Keratinocyte (primary cell): Measurements from ENCODE around the gene THTPA. TPM values are rescaled to one million over a fixed set of nuclear protein-coding genes. Genes with fewer than 3 reads are reported as not detected.

Experiments
- DNase-seq: peaks from one replicate; pipeline ENCODE4 v3.0.0-alpha.2; 2011; ENCODE audit warnings: low read depth, missing footprints, low spot score
- FAIRE-seq: peaks from 2 replicates; lab custom pipeline; 2011; peaks lifted over from hg19 to GRCh38; lab: Jason Lieb, UNC
- H2AFZ ChIP-seq: 2 replicates; pipeline ENCODE4 v1.6.0; 2012; ENCODE audit warnings: low read length, control low read depth, inconsistent platforms; ENCODE audit not compliant: control insufficient read depth
- H3K27ac ChIP-seq: 2 replicates; pipeline ENCODE4 v1.5.1; 2011; ENCODE audit warnings: low read length; ENCODE audit not compliant: control insufficient read depth, insufficient read depth
- H3K27me3 ChIP-seq: 3 replicates; pipeline ENCODE4 v1.6.0; 2011; ENCODE audit warnings: low read length; ENCODE audit not compliant: control insufficient read depth, insufficient read depth; ENCODE audit errors: extremely low read depth
- H3K36me3 ChIP-seq, 2 experiments: 2 replicates in 1 of 2; 3 replicates in 1 of 2; pipeline ENCODE4 v1.5.1; 2011; ENCODE audit warnings: low read length in 2 of 2, mild to moderate bottlenecking in 1 of 2; ENCODE audit not compliant: control insufficient read depth in 2 of 2, insufficient read depth in 2 of 2; ENCODE audit errors: extremely low read depth in 1 of 2
- H3K4me1 ChIP-seq: 3 replicates; pipeline ENCODE4 v1.5.1; 2011; ENCODE audit warnings: low read length; ENCODE audit not compliant: control insufficient read depth, insufficient read depth; ENCODE audit errors: extremely low read depth
- H3K4me2 ChIP-seq: 3 replicates; pipeline ENCODE4 v1.6.0; 2011; ENCODE audit warnings: low read depth, low read length; ENCODE audit not compliant: control insufficient read depth, insufficient read depth; ENCODE audit errors: extremely low read depth
- H3K4me3 ChIP-seq, 3 experiments: fragments of 200-600 bp in 1 of 3; sonication (generic) in 1 of 3; 2 replicates in 2 of 3; 3 replicates in 1 of 3; pipeline ENCODE4 v1.5.1; 2011 to 2016; ENCODE audit warnings: low read length in 3 of 3, mild to moderate bottlenecking in 3 of 3, control low read depth in 2 of 3, inconsistent platforms in 1 of 3, low read depth in 1 of 3, mixed read lengths in 1 of 3, mixed run types in 1 of 3, moderate library complexity in 1 of 3; ENCODE audit not compliant: control insufficient read depth in 2 of 3, insufficient read depth in 2 of 3; ENCODE audit errors: extremely low read depth in 1 of 3
- H3K79me2 ChIP-seq: 2 replicates; pipeline ENCODE4 v1.6.0; 2012; ENCODE audit warnings: low read length; ENCODE audit not compliant: control insufficient read depth, insufficient read depth
- H3K9ac ChIP-seq: 3 replicates; pipeline ENCODE4 v1.6.0; 2011; ENCODE audit warnings: low read length; ENCODE audit not compliant: control insufficient read depth, insufficient read depth; ENCODE audit errors: extremely low read depth
- H3K9me1 ChIP-seq: 3 replicates; pipeline ENCODE4 v1.6.0; 2011; ENCODE audit warnings: low read length; ENCODE audit not compliant: control insufficient read depth, insufficient read depth; ENCODE audit errors: extremely low read depth
- H3K9me3 ChIP-seq: 2 replicates; pipeline ENCODE4 v1.5.1; 2012; ENCODE audit warnings: low read depth, low read length; ENCODE audit not compliant: control insufficient read depth
- H4K20me1 ChIP-seq: 3 replicates; pipeline ENCODE4 v1.6.0; 2011; ENCODE audit warnings: low read length; ENCODE audit not compliant: control insufficient read depth, insufficient read depth; ENCODE audit errors: extremely low read depth
- CTCF ChIP-seq, 3 experiments: IDR thresholded peaks in 1 of 3; conservative IDR thresholded peaks in 1 of 3; optimal IDR thresholded peaks in 1 of 3; 2 replicates in 2 of 3; 3 replicates in 1 of 3; pipeline versions ENCODE3 to v1.5.1; 2011; ENCODE audit warnings: low read length in 3 of 3, mild to moderate bottlenecking in 3 of 3, moderate library complexity in 2 of 3, control low read depth in 1 of 3, inconsistent platforms in 1 of 3; ENCODE audit not compliant: insufficient read depth in 2 of 3; ENCODE audit errors: extremely low read depth in 1 of 3
- EZH2 ChIP-seq: IDR thresholded peaks from one replicate; pipeline ENCODE4 v1.6.1; 2012; ENCODE audit warnings: inconsistent platforms, mild to moderate bottlenecking, low read length, moderate library complexity
- dilution Hi-C: fragments of 300-500 bp; cut with MboI; formaldehyde crosslinking; loops from one replicate; pipeline ENCODE4 v1.7.0; 2020; ENCODE audit warnings: low sequenced_read_pairs; ENCODE audit not compliant: extremely low pct_ligation_motif_present
- polyA plus RNA-seq, 5 experiments: library from polyadenylated mRNA; depleted of rRNA in 3 of 5; stranded (reverse) in 3 of 5; stranded (forward) in 1 of 5; unstranded in 1 of 5; fragments of >200 nt; gene quantifications; 1 replicate in 1 of 5; 2 replicates in 3 of 5; 3 replicates in 1 of 5; pipeline versions ENCODE4 v1.2.1 to v1.2.3, GENCODE V29; 2011 to 2012; ENCODE audit warnings: missing spikeins in 2 of 5, low read depth in 1 of 5, low replicate concordance in 1 of 5

The THTPA gene
- polyA plus RNA-seq, 1 donor (not counting 4 experiments of a cell fraction or from before 2014, with no cell fraction given) = 3.2 TPM

- Histone ChIP-seq H3K4me2 (no peak overlapping the region), H4K20me1 (peaks cover 6% of the 10 kb centered on the region), H3K9me3 (no peaks in the 10 kb centered on the region), H3K4me1 (peaks cover 11% of the 10 kb centered on the region), H3K4me3 (no peak overlapping the region), H3K9me1 (no peaks in the 10 kb centered on the region), H3K9ac (no peak overlapping the region), H2AFZ (no peak overlapping the region), H3K79me2 (peaks cover 10% of the 10 kb centered on the region), H3K27me3 (no peaks in the 10 kb centered on the region), H3K36me3 (peaks cover 20 to 33% of the 10 kb centered on the region in 2 experiments), H3K27ac (no peak overlapping the region)
- dilution Hi-C loops = no loop called here
- DNase-seq = no peak
- TF ChIP-seq CTCF (optimal IDR thresholded peaks at IDR 0.05 in 1 of 3, IDR thresholded peaks at IDR 0.05 in 1 of 3, conservative IDR thresholded peaks at IDR 0.05 in 1 of 3; ENCODE audit: extremely low read depth in 1 of 3, insufficient read depth in 2 of 3, low read length in 3 of 3) (no peak), EZH2 (no peak)
- FAIRE-seq = no peak
These were observed 1.4 kb downstream of the THTPA start for GRCh38 chr14:23557521-23557920.

- Histone ChIP-seq H4K20me1 (peaks cover 8% of the 10 kb centered on the region), H3K4me2 (no peak overlapping the region), H3K9ac (no peak overlapping the region), H3K27me3 (no peaks in the 10 kb centered on the region), H3K4me3 (no peak overlapping the region), H3K27ac (no peak overlapping the region), H3K36me3 (peaks cover 24 to 33% of the 10 kb centered on the region in 2 experiments), H3K9me3 (no peaks in the 10 kb centered on the region), H2AFZ (no peak overlapping the region), H3K4me1 (peaks cover 11% of the 10 kb centered on the region), H3K9me1 (no peaks in the 10 kb centered on the region), H3K79me2 (peaks cover 10% of the 10 kb centered on the region)
- TF ChIP-seq CTCF (optimal IDR thresholded peaks at IDR 0.05 in 1 of 3, IDR thresholded peaks at IDR 0.05 in 1 of 3, conservative IDR thresholded peaks at IDR 0.05 in 1 of 3; ENCODE audit: extremely low read depth in 1 of 3, insufficient read depth in 2 of 3, low read length in 3 of 3) (no peak), EZH2 (no peak)
- dilution Hi-C loops = no loop called here
- no peak for FAIRE-seq
- no peak for DNase-seq
These were observed 1.9 kb downstream of the THTPA start for GRCh38 chr14:23557946-23558345.
